ENCODE results near the gene CNOT2. TPM values are rescaled to one million over a fixed set of nuclear protein-coding genes. Genes with fewer than 3 reads are reported as not detected.

The CNOT2 gene
- total and polyA plus RNA-seq, 2 donors (not counting 3 experiments of a cell fraction or from before 2014, with no cell fraction given) = 52.2 to 79.7 TPM

GRCh38 chr12:70265132-70265531 lies 21.9 kb downstream of the CNOT2 start:
- POLR2A ChIA-PET = no interaction called here
- intact Hi-C loops (cut with micrococcal nuclease) (no loop called here), dilution Hi-C loops (cut with MboI; ENCODE audit: extremely low pct_ligation_motif_present, low sequenced_read_pairs) (no loop called here)
- no peak overlapping the region for H3K9ac ChIP-seq (replicated peaks; ENCODE audit: extremely low read depth, insufficient read depth, low read length)
- no peak for TF ChIP-seq MAX (IDR thresholded peaks at IDR 0.05; ENCODE audit: insufficient read depth, insufficient read length)
- TF ChIP-seq POLR2A (IDR thresholded peaks at IDR 0.05; ENCODE audit: low read depth, low read length) = no peak
- TF ChIP-seq JUN (IDR thresholded peaks at IDR 0.05; ENCODE audit: borderline replicate concordance, insufficient read depth, insufficient read length, low read depth) = no peak
- no peak for TF ChIP-seq POLR2AphosphoS5 (IDR thresholded peaks at IDR 0.05; ENCODE audit: insufficient read depth, low read depth, low read length)
- no peak for TF ChIP-seq MYC (IDR thresholded peaks at IDR 0.05; ENCODE audit: low read depth, low read length)
- no peak for TF ChIP-seq FOS (IDR thresholded peaks at IDR 0.05; ENCODE audit: borderline replicate concordance, insufficient read depth, low read length)
- no peak for TF ChIP-seq CTCF (IDR thresholded peaks at IDR 0.05; ENCODE audit: extremely low read depth in 1 of 2, insufficient read depth in 1 of 2, low read depth in 1 of 2, low read length in 2 of 2)
- TF ChIP-seq EZH2 (IDR thresholded peaks at IDR 0.05; ENCODE audit: borderline replicate concordance, low read depth, low read length, severe bottlenecking) = no peak
- no peak for TF ChIP-seq GATA2 (IDR thresholded peaks at IDR 0.05; ENCODE audit: insufficient read depth, insufficient read length, low read depth, low read length)
- peaks cover 97% of the 10 kb centered on the region for H3K79me2 ChIP-seq (ENCODE audit: control insufficient read depth, insufficient read depth, low read length)
- H3K9me3 ChIP-seq (replicated peaks; ENCODE audit: control insufficient read depth, insufficient read depth, low read length) = no peaks in the 10 kb centered on the region
- H3K9me1 ChIP-seq (replicated peaks; ENCODE audit: control insufficient read depth, extremely low read depth, insufficient read depth, low read length) = no peaks in the 10 kb centered on the region
- DNase-seq (ENCODE audit: low read depth, low spot score) (no peak), FAIRE-seq (no peak)
- BruUV-seq (replicated peaks) = no TSS peak
- no peaks in the 10 kb centered on the region for H3K27me3 ChIP-seq (ENCODE audit: control insufficient read depth in 2 of 2, insufficient read depth in 2 of 2, low read length in 2 of 2)
- CTCF ChIA-PET = no interaction called here
- H4K20me1 ChIP-seq (replicated peaks; ENCODE audit: control insufficient read depth, extremely low read depth, insufficient read depth, low read length) = peaks cover 39% of the 10 kb centered on the region
- H3K4me3 ChIP-seq (replicated peaks in 1 of 3; ENCODE audit: insufficient read depth in 1 of 3, low read depth in 1 of 3, low read length in 3 of 3) = no peak overlapping the region
- no peaks in the 10 kb centered on the region for H3K36me3 ChIP-seq (ENCODE audit: control insufficient read depth in 2 of 2, extremely low read depth in 1 of 2, insufficient read depth in 2 of 2, low read length in 2 of 2)
- no peaks in the 10 kb centered on the region for H3K4me1 ChIP-seq (ENCODE audit: control insufficient read depth, extremely low read depth, insufficient read depth, low read length)
- no peak overlapping the region for H3K4me2 ChIP-seq (ENCODE audit: insufficient read depth, low read length)
- no peak overlapping the region for H3K27ac ChIP-seq (ENCODE audit: insufficient read depth, low read depth, low read length)
- no peak overlapping the region for H2AFZ ChIP-seq (ENCODE audit: low read depth, low read length)

Data from endothelial cell of umbilical vein (primary cell).